Measurements from ENCODE around the gene FTO.

GRCh38 chr16:54072237-54072636 is 368.3 kb downstream of the FTO start:
- TF ChIP-seq, protein P1, sequence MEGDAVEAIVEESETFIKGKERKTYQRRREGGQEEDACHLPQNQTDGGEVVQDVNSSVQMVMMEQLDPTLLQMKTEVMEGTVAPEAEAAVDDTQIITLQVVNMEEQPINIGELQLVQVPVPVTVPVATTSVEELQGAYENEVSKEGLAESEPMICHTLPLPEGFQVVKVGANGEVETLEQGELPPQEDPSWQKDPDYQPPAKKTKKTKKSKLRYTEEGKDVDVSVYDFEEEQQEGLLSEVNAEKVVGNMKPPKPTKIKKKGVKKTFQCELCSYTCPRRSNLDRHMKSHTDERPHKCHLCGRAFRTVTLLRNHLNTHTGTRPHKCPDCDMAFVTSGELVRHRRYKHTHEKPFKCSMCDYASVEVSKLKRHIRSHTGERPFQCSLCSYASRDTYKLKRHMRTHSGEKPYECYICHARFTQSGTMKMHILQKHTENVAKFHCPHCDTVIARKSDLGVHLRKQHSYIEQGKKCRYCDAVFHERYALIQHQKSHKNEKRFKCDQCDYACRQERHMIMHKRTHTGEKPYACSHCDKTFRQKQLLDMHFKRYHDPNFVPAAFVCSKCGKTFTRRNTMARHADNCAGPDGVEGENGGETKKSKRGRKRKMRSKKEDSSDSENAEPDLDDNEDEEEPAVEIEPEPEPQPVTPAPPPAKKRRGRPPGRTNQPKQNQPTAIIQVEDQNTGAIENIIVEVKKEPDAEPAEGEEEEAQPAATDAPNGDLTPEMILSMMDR (IDR thresholded peaks at IDR 0.05) = no peak
- TF ChIP-seq POLR2A (IDR thresholded peaks at IDR 0.05) = no peak

All from testis (tissue), 2 donors.